LoVo (cell line): ENCODE measurements around the gene NCAPG2.
"Not testable (repeated sequence)": the region's sequence is repeated elsewhere in the genome, so short reads cannot be mapped to it uniquely, and the experiment has no call there.

Source experiments
- DNase-seq: peaks from one replicate; pipeline ENCODE4 v3.0.0-alpha.2; 2016; ENCODE audit warnings: low spot score

The NCAPG2 gene

GRCh38 chr7:158633055-158633956 lies 71.3 kb downstream of the NCAPG2 start:
- DNase-seq = no peak

GRCh38 chr7:158631574-158632195 lies 72.9 kb downstream of the NCAPG2 start:
- DNase-seq = no peak

- DNase-seq = not testable (repeated sequence)
Observed at GRCh38 chr7:158626289-158626688, 78.3 kb downstream of the NCAPG2 start.

- no peak for DNase-seq
Observed at GRCh38 chr7:158623241-158623640, 81.4 kb downstream of the NCAPG2 start.

GRCh38 chr7:158620839-158621441 lies 83.7 kb downstream of the NCAPG2 start:
- DNase-seq = no peak

GRCh38 chr7:158620418-158620817 lies 84.2 kb downstream of the NCAPG2 start:
- DNase-seq = no peak

GRCh38 chr7:158618745-158619140 lies 85.9 kb downstream of the NCAPG2 start:
- DNase-seq = no peak

- no peak for DNase-seq
Observed at GRCh38 chr7:158617737-158618128, 86.9 kb downstream of the NCAPG2 start.

- no peak for DNase-seq
Observed at GRCh38 chr7:158616050-158616449, 88.6 kb downstream of the NCAPG2 start.

- DNase-seq = no peak
Observed at GRCh38 chr7:158614700-158615099, 89.9 kb downstream of the NCAPG2 start.

GRCh38 chr7:158613481-158613880 lies 91.1 kb downstream of the NCAPG2 start:
- no peak for DNase-seq

GRCh38 chr7:158612546-158612945 lies 92.1 kb downstream of the NCAPG2 start:
- no peak for DNase-seq

GRCh38 chr7:158611541-158611940 lies 93.1 kb downstream of the NCAPG2 start:
- DNase-seq = no peak

GRCh38 chr7:158609313-158609974 lies 95.2 kb downstream of the NCAPG2 start:
- DNase-seq = no peak

GRCh38 chr7:158607563-158607962 lies 97.0 kb downstream of the NCAPG2 start:
- no peak for DNase-seq

GRCh38 chr7:158606671-158607424 lies 97.8 kb downstream of the NCAPG2 start:
- DNase-seq = no peak

GRCh38 chr7:158606129-158606528 lies 98.5 kb downstream of the NCAPG2 start:
- DNase-seq = no peak

GRCh38 chr7:158603773-158604755 lies 100.5 kb downstream of the NCAPG2 start:
- DNase-seq = no peak

GRCh38 chr7:158602905-158603772 lies 101.5 kb downstream of the NCAPG2 start:
- DNase-seq = no peak

GRCh38 chr7:158602041-158602440 lies 102.6 kb downstream of the NCAPG2 start:
- DNase-seq = no peak
